GM12801 (cell line): Measurements from ENCODE around the gene ADAMTS12.

Experiments used
- CTCF ChIP-seq: IDR thresholded peaks from one replicate; pipeline ENCODE4 v1.5.1; 2011; ENCODE audit warnings: control low read depth; ENCODE audit not compliant: insufficient read length; ENCODE audit errors: extremely low read depth

The ADAMTS12 gene

GRCh38 chr5:33479311-33479710 lies 412.5 kb downstream of the ADAMTS12 start:
- no peak for TF ChIP-seq CTCF

GRCh38 chr5:33477816-33478215 lies 414.0 kb downstream of the ADAMTS12 start:
- no peak for TF ChIP-seq CTCF

GRCh38 chr5:33476992-33477391 lies 414.8 kb downstream of the ADAMTS12 start:
- TF ChIP-seq CTCF: no peak

GRCh38 chr5:33475706-33476105 lies 416.1 kb downstream of the ADAMTS12 start:
- no peak for TF ChIP-seq CTCF

- no peak for TF ChIP-seq CTCF
Observed at GRCh38 chr5:33474931-33475499, 416.8 kb downstream of the ADAMTS12 start.

GRCh38 chr5:33474004-33474403 lies 417.8 kb downstream of the ADAMTS12 start:
- TF ChIP-seq CTCF: no peak
